ENCODE results near the gene ASRGL1. TPM values are rescaled to one million over a fixed set of nuclear protein-coding genes. Genes with fewer than 3 reads are reported as not detected.

ASRGL1 gene
- total RNA-seq, 3 donors from 2014 or later, result 6.7 to 22.0 (median 16.4) TPM

GRCh38 chr11:62344210-62344609 lies 7.0 kb downstream of the ASRGL1 start:
- no peak for TF ChIP-seq CTCF (IDR thresholded peaks at IDR 0.05)
- TF ChIP-seq POLR2A (IDR thresholded peaks at IDR 0.05), result no peak
- intact Hi-C loops (cut with DNase I; ENCODE audit: low total_unique reads), result no loop called here
- no peaks in the 10 kb centered on the region for H3K9me3 ChIP-seq

GRCh38 chr11:62345861-62346260 lies 8.6 kb downstream of the ASRGL1 start:
- no peak overlapping the region for H3K4me3 ChIP-seq
- intact Hi-C loops (cut with DNase I; ENCODE audit: low total_unique reads), result no loop called here
- H3K27ac ChIP-seq, result no peak overlapping the region
- TF ChIP-seq POLR2A (IDR thresholded peaks at IDR 0.05), result no peak
- no peak for TF ChIP-seq CTCF (IDR thresholded peaks at IDR 0.05)
- TF ChIP-seq POLR2AphosphoS5 (IDR thresholded peaks at IDR 0.05), result no peak
- H3K9me3 ChIP-seq, result no peaks in the 10 kb centered on the region
- no peak for DNase-seq (ENCODE audit: low spot score in 2 of 2)
- no peaks in the 10 kb centered on the region for H3K4me1 ChIP-seq
- no peaks in the 10 kb centered on the region for H3K36me3 ChIP-seq
- H3K27me3 ChIP-seq, result no peaks in the 10 kb centered on the region

More at GRCh38 chr11:62344210-62344609, 7.0 kb downstream of the ASRGL1 start:
- no peaks in the 10 kb centered on the region for H3K27me3 ChIP-seq
- H3K27ac ChIP-seq, result no peak overlapping the region
- H3K4me3 ChIP-seq, result no peak overlapping the region
- no peaks in the 10 kb centered on the region for H3K36me3 ChIP-seq
- DNase-seq (ENCODE audit: low spot score in 2 of 2), result no peak
- no peaks in the 10 kb centered on the region for H3K4me1 ChIP-seq

- H3K9me3 ChIP-seq, result no peaks in the 10 kb centered on the region
- no peak overlapping the region for H3K4me3 ChIP-seq
- H3K4me1 ChIP-seq, result no peaks in the 10 kb centered on the region
- H3K27me3 ChIP-seq, result no peaks in the 10 kb centered on the region
- intact Hi-C loops (cut with DNase I; ENCODE audit: low total_unique reads), result no loop called here
- H3K36me3 ChIP-seq, result no peaks in the 10 kb centered on the region
- TF ChIP-seq CTCF (IDR thresholded peaks at IDR 0.05) (no peak), POLR2AphosphoS5 (IDR thresholded peaks at IDR 0.05) (no peak), POLR2A (IDR thresholded peaks at IDR 0.05) (no peak)
- DNase-seq (ENCODE audit: low spot score in 2 of 2), result no peak
- no peak overlapping the region for H3K27ac ChIP-seq
These were observed 15.4 kb downstream of the ASRGL1 start for GRCh38 chr11:62352355-62353336.

GRCh38 chr11:62353841-62354240 lies 16.6 kb downstream of the ASRGL1 start:
- Histone ChIP-seq H3K27me3 (no peaks in the 10 kb centered on the region), H3K9me3 (no peaks in the 10 kb centered on the region), H3K4me1 (no peaks in the 10 kb centered on the region), H3K36me3 (no peaks in the 10 kb centered on the region), H3K4me3 (no peak overlapping the region), H3K27ac (no peak overlapping the region)
- TF ChIP-seq CTCF (IDR thresholded peaks at IDR 0.05) (no peak), POLR2A (IDR thresholded peaks at IDR 0.05) (no peak), POLR2AphosphoS5 (IDR thresholded peaks at IDR 0.05) (no peak)
- intact Hi-C loops (cut with DNase I; ENCODE audit: low total_unique reads), result no loop called here
- no peak for DNase-seq (ENCODE audit: low spot score in 2 of 2)

- TF ChIP-seq POLR2AphosphoS5 (IDR thresholded peaks at IDR 0.05) (no peak), CTCF (IDR thresholded peaks at IDR 0.05) (no peak), POLR2A (IDR thresholded peaks at IDR 0.05) (no peak)
- DNase-seq (ENCODE audit: low spot score in 2 of 2), result no peak
- Histone ChIP-seq H3K9me3 (no peaks in the 10 kb centered on the region), H3K4me3 (no peak overlapping the region), H3K4me1 (no peaks in the 10 kb centered on the region), H3K27me3 (no peaks in the 10 kb centered on the region), H3K27ac (no peak overlapping the region), H3K36me3 (no peaks in the 10 kb centered on the region)
- intact Hi-C loops (cut with DNase I; ENCODE audit: low total_unique reads), result no loop called here
These were observed 21.0 kb downstream of the ASRGL1 start for GRCh38 chr11:62358273-62358672.

Measured in breast epithelium (tissue), 4 donors.